ENCODE data around the gene EML1. TPM values are rescaled to one million over a fixed set of nuclear protein-coding genes. Genes with fewer than 3 reads are reported as not detected.

Gene EML1
- total RNA-seq, 2 experiments from 2014 or later = 0.59 TPM; not detected in 1

DNA sequence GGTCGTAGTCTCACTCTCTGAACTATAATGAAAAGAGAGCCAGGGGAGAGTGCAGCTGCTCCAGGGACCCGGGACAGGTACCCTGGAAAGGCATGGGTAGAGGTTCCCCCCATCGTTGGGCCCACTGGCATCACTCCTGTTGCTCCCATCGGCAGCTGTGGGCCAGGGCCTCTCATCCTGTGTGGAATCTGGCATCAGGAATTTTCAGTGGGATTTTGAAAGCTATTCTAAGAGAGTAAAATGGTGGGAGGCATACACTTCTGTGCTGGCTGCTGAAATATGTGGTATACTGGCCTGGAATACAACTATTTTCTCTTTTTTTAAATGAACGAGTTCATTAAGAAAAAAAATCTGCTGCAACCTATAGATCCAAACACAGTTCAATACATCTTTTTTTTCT, 38.1 kb downstream of the EML1 start:
- H3K27me3 ChIP-seq (ENCODE audit: control insufficient read depth in 1 of 2, insufficient read depth in 2 of 2, low read length in 2 of 2) = peaks cover 4 to 13% of the 10 kb centered on the region in 2 experiments
- peaks cover 74% of the 10 kb centered on the region for H3K27me3 Mint-ChIP-seq
- no peaks in the 10 kb centered on the region for H3K9me3 ChIP-seq (ENCODE audit: control insufficient read depth in 1 of 2, insufficient read depth in 1 of 2, low read length in 2 of 2)
- CTCF ChIA-PET = no interaction called here
- H3K4me1 ChIP-seq (ENCODE audit: insufficient read depth, low read length) = no peaks in the 10 kb centered on the region
- no peaks in the 10 kb centered on the region for H3K36me3 Mint-ChIP-seq (ENCODE audit: low read depth)
- no peak overlapping the region for H3K4me3 ChIP-seq (ENCODE audit: low read length)
- intact Hi-C loops (cut with DNase I, micrococcal nuclease) = no loop called here
- H3K27ac ChIP-seq (ENCODE audit: low read depth in 1 of 2, low read length in 2 of 2) = no peak overlapping the region
- H3K4me3 Mint-ChIP-seq = no peak overlapping the region
- TF ChIP-seq, protein P1, sequence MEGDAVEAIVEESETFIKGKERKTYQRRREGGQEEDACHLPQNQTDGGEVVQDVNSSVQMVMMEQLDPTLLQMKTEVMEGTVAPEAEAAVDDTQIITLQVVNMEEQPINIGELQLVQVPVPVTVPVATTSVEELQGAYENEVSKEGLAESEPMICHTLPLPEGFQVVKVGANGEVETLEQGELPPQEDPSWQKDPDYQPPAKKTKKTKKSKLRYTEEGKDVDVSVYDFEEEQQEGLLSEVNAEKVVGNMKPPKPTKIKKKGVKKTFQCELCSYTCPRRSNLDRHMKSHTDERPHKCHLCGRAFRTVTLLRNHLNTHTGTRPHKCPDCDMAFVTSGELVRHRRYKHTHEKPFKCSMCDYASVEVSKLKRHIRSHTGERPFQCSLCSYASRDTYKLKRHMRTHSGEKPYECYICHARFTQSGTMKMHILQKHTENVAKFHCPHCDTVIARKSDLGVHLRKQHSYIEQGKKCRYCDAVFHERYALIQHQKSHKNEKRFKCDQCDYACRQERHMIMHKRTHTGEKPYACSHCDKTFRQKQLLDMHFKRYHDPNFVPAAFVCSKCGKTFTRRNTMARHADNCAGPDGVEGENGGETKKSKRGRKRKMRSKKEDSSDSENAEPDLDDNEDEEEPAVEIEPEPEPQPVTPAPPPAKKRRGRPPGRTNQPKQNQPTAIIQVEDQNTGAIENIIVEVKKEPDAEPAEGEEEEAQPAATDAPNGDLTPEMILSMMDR (IDR thresholded peaks at IDR 0.05) = no peak
- no peaks in the 10 kb centered on the region for H3K36me3 ChIP-seq (ENCODE audit: insufficient read depth, low read length)
- no peak overlapping the region for H3K27ac Mint-ChIP-seq
- H3K9me3 Mint-ChIP-seq = no peaks in the 10 kb centered on the region
- DNase-seq = no peak
- no peak for ATAC-seq (ENCODE audit: poor library complexity)
- H3K4me1 Mint-ChIP-seq (ENCODE audit: low read depth) = no peaks in the 10 kb centered on the region
- POLR2A ChIA-PET = no interaction called here

DNA sequence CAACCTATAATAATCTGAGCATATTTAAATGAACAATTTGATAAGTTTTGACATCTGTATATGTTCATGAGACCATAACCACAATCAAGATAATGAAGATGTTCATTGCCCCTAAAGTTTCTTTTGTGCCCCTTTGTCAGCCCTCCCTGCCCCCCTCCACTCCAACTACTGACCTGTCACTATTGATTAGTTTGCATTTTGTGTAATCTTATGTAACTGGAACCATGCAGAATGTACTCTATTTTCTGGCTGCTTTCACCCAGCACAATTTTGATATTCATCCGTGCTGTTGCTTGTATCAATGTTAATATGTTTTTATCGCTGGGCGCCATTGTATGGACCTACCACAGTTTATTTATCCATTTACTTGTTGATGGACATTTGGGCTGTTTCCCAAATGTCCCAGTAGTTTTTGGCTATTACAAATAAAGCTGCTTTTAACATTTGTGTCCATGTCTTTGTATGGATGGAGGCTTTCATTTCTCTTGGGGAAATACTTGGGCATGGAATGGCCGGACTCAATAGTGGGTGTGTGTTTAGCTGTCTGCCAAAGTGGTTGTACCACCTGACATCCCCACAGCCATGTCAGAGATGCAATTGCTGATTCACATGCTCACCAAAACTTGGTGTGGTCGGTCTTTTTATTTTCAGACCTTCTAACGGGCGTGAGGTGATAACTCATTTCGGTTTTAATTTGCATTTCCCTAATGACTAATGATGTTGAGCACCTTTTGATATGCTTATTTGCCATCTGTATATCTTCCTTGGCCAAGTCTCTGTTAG, 38.9 kb downstream of the EML1 start:
- intact Hi-C loops (cut with DNase I, micrococcal nuclease) = no loop called here
- H3K9me3 ChIP-seq (ENCODE audit: control insufficient read depth in 1 of 2, insufficient read depth in 1 of 2, low read length in 2 of 2) = no peaks in the 10 kb centered on the region
- H3K27me3 ChIP-seq (ENCODE audit: control insufficient read depth in 1 of 2, insufficient read depth in 2 of 2, low read length in 2 of 2) = peaks cover 7 to 21% of the 10 kb centered on the region in 2 experiments
- Mint-ChIP-seq H3K27me3 (peaks cover 75% of the 10 kb centered on the region), H3K27ac (no peak overlapping the region), H3K4me3 (no peak overlapping the region), H3K36me3 (ENCODE audit: low read depth) (no peaks in the 10 kb centered on the region), H3K4me1 (ENCODE audit: low read depth) (no peaks in the 10 kb centered on the region), H3K9me3 (no peaks in the 10 kb centered on the region)
- TF ChIP-seq, protein P1 (IDR thresholded peaks at IDR 0.05) = no peak
- ChIA-PET POLR2A (no interaction called here), CTCF (no interaction called here)
- no peak overlapping the region for H3K27ac ChIP-seq (ENCODE audit: low read depth in 1 of 2, low read length in 2 of 2)
- H3K4me3 ChIP-seq (ENCODE audit: low read length) = no peak overlapping the region
- no peak for DNase-seq
- no peaks in the 10 kb centered on the region for H3K4me1 ChIP-seq (ENCODE audit: insufficient read depth, low read length)
- H3K36me3 ChIP-seq (ENCODE audit: insufficient read depth, low read length) = no peaks in the 10 kb centered on the region
- ATAC-seq (ENCODE audit: poor library complexity) = no peak

GRCh38 chr14:99837822-99838221, 44.6 kb downstream of the EML1 start:
- Mint-ChIP-seq H3K4me1 (ENCODE audit: low read depth) (no peaks in the 10 kb centered on the region), H3K27ac (no peak overlapping the region), H3K9me3 (no peaks in the 10 kb centered on the region), H3K36me3 (ENCODE audit: low read depth) (no peaks in the 10 kb centered on the region), H3K4me3 (no peak overlapping the region), H3K27me3 (peaks cover 90% of the 10 kb centered on the region)
- no peaks in the 10 kb centered on the region for H3K4me1 ChIP-seq (ENCODE audit: insufficient read depth, low read length)
- DNase-seq = no peak
- no peak overlapping the region for H3K27ac ChIP-seq (ENCODE audit: low read depth in 1 of 2, low read length in 2 of 2)
- H3K36me3 ChIP-seq (ENCODE audit: insufficient read depth, low read length) = no peaks in the 10 kb centered on the region
- H3K27me3 ChIP-seq (ENCODE audit: control insufficient read depth in 1 of 2, insufficient read depth in 2 of 2, low read length in 2 of 2) = peaks cover 24 to 37% of the 10 kb centered on the region in 2 experiments
- intact Hi-C loops (cut with DNase I, micrococcal nuclease) = no loop called here
- TF ChIP-seq, protein P1 (IDR thresholded peaks at IDR 0.05) = no peak
- ChIA-PET POLR2A (no interaction called here), CTCF (interaction anchor here (1.0 kb wide), 1 partner anchor 9 kb away, joined by 4 read pairs; no protein-coding TSS in a partner anchor)
- H3K4me3 ChIP-seq (ENCODE audit: low read length) = no peak overlapping the region
- H3K9me3 ChIP-seq (ENCODE audit: control insufficient read depth in 1 of 2, insufficient read depth in 1 of 2, low read length in 2 of 2) = no peaks in the 10 kb centered on the region
- ATAC-seq (ENCODE audit: poor library complexity) = no peak

All from CD4-positive, alpha-beta T cell (primary cell).